Adrenal gland (tissue), 5 donors: ENCODE measurements around the gene PLEKHA5.

Experiments
- CTCF ChIP-seq, 6 experiments: fragments of 450-650 bp in 4 of 6; fragments of 200-600 bp in 2 of 6; sonication (generic) in 1 of 6; IDR thresholded peaks; 1 replicate in 5 of 6; 2 replicates in 1 of 6; pipeline versions ENCODE4 v1.5.1 to v1.8.0; 2016 to 2021; ENCODE audit warnings: antibody characterized with exemption in 6 of 6, mild to moderate bottlenecking in 2 of 6, moderate library complexity in 1 of 6
- POLR2A ChIP-seq, 2 donors: fragments of 450-650 bp; IDR thresholded peaks; one replicate each; pipeline ENCODE4 v1.6.1; 2017; ENCODE audit warnings: antibody characterized with exemption in 2 of 2, mild to moderate bottlenecking in 2 of 2, moderate library complexity in 1 of 2
- donor health status: DM: no; HTN: no; CAD: no.

DNA sequence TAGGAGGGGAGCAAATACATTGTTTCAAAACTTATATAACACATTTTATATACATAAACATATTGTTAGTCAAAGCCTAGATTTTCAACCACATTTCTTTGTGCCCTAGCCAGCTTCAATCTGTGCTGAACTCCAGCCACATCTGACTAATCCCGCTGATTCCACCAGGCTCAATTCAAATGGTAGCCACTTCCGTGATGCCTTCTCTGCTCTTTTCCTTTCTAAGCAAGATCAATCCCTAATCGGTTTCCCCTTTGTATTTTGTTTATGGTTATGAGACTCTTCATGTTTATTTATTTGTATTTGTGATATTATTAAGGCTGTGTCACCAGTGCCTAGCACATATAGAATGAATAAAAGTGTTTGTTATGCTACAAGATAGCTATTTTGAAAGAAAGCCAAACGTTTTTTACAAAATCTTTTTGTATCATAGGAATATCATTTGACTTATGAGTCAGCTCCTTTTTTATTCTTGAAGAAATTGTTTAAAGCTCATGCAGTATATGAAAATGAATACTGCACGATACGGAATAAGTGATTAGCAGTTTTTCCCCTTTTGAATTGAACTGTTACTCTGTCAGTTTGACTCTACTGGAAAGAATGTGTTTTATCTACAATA is 110.2 kb downstream of the PLEKHA5 start:
- TF ChIP-seq CTCF (IDR thresholded peaks at IDR 0.05) (no peak), POLR2A (IDR thresholded peaks at IDR 0.05) (no peak)
